Heart left ventricle (tissue), 16 donors: Measurements from ENCODE around the gene ORC3. TPM values are rescaled to one million over a fixed set of nuclear protein-coding genes. Genes with fewer than 3 reads are reported as not detected.

ENCODE experiments used
- ATAC-seq, 4 donors: fragments of 200-7000 bp; cut with Tn5 transposase; one replicate each; pipeline ENCODE4 v1.9.1; 2020 to 2022; ENCODE audit warnings: moderate library complexity in 4 of 4, mild to moderate bottlenecking in 3 of 4, moderate number of reproducible peaks in 1 of 4
- DNase-seq, 5 donors: peaks; one replicate each; pipeline ENCODE4 v3.0.0-alpha.2; 2020
- H3K27ac ChIP-seq, 12 donors: fragments of 200-600 bp; sonication (generic) in 4 of 12; one replicate each; pipeline versions ENCODE4 v1.5.0 to v1.8.0; 2016 to 2022; ENCODE audit warnings: mild to moderate bottlenecking in 2 of 12
- H3K27me3 ChIP-seq, 9 donors: fragments of 200-600 bp; sonication (generic) in 2 of 9; one replicate each; pipeline versions ENCODE4 v1.5.1 to v1.8.0; 2016 to 2022; ENCODE audit warnings: mild to moderate bottlenecking in 3 of 9
- H3K36me3 ChIP-seq, 9 donors: fragments of 200-600 bp; sonication (generic) in 2 of 9; one replicate each; pipeline versions ENCODE4 v1.5.0 to v1.8.0; 2018 to 2022; ENCODE audit warnings: mild to moderate bottlenecking in 2 of 9
- H3K4me1 ChIP-seq, 12 donors: fragments of 200-600 bp; sonication (generic) in 4 of 12; one replicate each; pipeline versions ENCODE4 v1.5.0 to v1.8.0; 2016 to 2022; ENCODE audit warnings: mild to moderate bottlenecking in 3 of 12
- H3K4me3 ChIP-seq, 12 donors: fragments of 200-600 bp; sonication (generic) in 4 of 12; one replicate each; pipeline versions ENCODE4 v1.5.0 to v1.8.0; 2017 to 2022; ENCODE audit warnings: mild to moderate bottlenecking in 9 of 12, moderate library complexity in 4 of 12
- H3K9me3 ChIP-seq, 12 donors: fragments of 200-600 bp; sonication (generic) in 4 of 12; one replicate each; pipeline versions ENCODE4 v1.5.0 to v1.8.0; 2016 to 2022; ENCODE audit warnings: mild to moderate bottlenecking in 1 of 12
- CTCF ChIP-seq, 12 donors: fragments of 200-600 bp; sonication (generic) in 4 of 12; IDR thresholded peaks; one replicate each; pipeline versions ENCODE4 v1.5.0 to v1.8.0; 2018 to 2022; ENCODE audit warnings: antibody characterized with exemption in 12 of 12, mild to moderate bottlenecking in 5 of 12
- POLR2A ChIP-seq, 2 donors: fragments of 450-650 bp; IDR thresholded peaks; one replicate each; pipeline ENCODE4 v1.6.1; 2017; ENCODE audit warnings: antibody characterized with exemption in 2 of 2, mild to moderate bottlenecking in 2 of 2, moderate library complexity in 2 of 2
- intact Hi-C, 10 donors: fragments of 100-400 bp; cut with DNase I; formaldehyde crosslinking; loops; one replicate each; pipeline versions ENCODE4 v1.11.1 to v1.14.2; 2022
- polyA plus RNA-seq, 2 donors: library from polyadenylated mRNA; stranded (reverse); fragments of 200-250 nt; gene quantifications; one replicate each; pipeline ENCODE4 v1.2.3, GENCODE V29; 2013
- total RNA-seq, 9 donors: library from RNA; depleted of rRNA in 2 of 9; stranded (reverse); fragments of >200 nt in 2 of 9; fragmentation: NEBNext Ultra II Directional in 3 of 9; extraction: Animal tissue kit (Norgen Biotek cat#: 25700) in 3 of 9; gene quantifications; one replicate each; pipeline versions ENCODE4 v1.1.0 to v1.2.4, GENCODE V29; 2016 to 2023
- donor health status: ischemic (EF 13 %, LVEDD 7.1; RV severe dilation, severe dysfunction).
- donor health status: healthy with polysubstance abuse.
- donor health status: DM: no; HTN: yes; CAD: no.
- donor health status: DM: no; HTN: no; CAD: no.
- donor health status: ischemic (EF 25% LVEDD 6.9; RV normal size, moderate dysfunction).
- donor health status: ischemic (EF 25% LVEDD 5.7; RV mildly dilated, moderate dysfunction).
- donor health status: healthy.
- donor health status: DM: yes; HTN: yes; CAD: no.
- donor health status: ischemic (EF 35%, LVEDD 5.7; RV mildly dilated, moderate dysfunction).
- donor health status: nonischemic (EF 11% LVEDD 7.7; RV severe dilation, severe dysfunction).
- donor health status: DM: yes; HTN: yes; CAD: no.
- donor health status: PGD.
- donor health status: ischemic (EF 29% LVEDD 5.4; RV normal size, mild dysfunction).
- donor health status: nonischemic (EF 23%, LVEDD 6.1; RV moderate dilation, normal function).

Gene ORC3
- total and polyA plus RNA-seq, 11 donors = 15.2 to 28.6 (median 20.0) TPM

- intact Hi-C loops = loop anchor here in 1 of 10 donors (10.0 kb wide), 1 partner anchor 139 kb away; no protein-coding TSS in a partner anchor
- H3K4me1 ChIP-seq = peaks cover 0 to 18% (median 0%) of the 10 kb centered on the region in 12 donors
- no peak overlapping the region for H3K4me3 ChIP-seq
- no peak for TF ChIP-seq CTCF (IDR thresholded peaks at IDR 0.05)
- no peak for TF ChIP-seq POLR2A (IDR thresholded peaks at IDR 0.05)
- no peaks in the 10 kb centered on the region for H3K27me3 ChIP-seq
- H3K9me3 ChIP-seq = no peaks in the 10 kb centered on the region
- H3K27ac ChIP-seq = no peak overlapping the region
- H3K36me3 ChIP-seq = peaks cover 0 to 59% (median 9%) of the 10 kb centered on the region in 9 donors
- ATAC-seq = no peak
- DNase-seq = no peak
Measured at GRCh38 chr6:87655824-87656223, 65.9 kb downstream of the ORC3 start.

- TF ChIP-seq POLR2A (IDR thresholded peaks at IDR 0.05) = no peak
- no peak for TF ChIP-seq CTCF (IDR thresholded peaks at IDR 0.05)
- no peak overlapping the region for H3K27ac ChIP-seq
- ATAC-seq (no peak), DNase-seq (no peak)
- intact Hi-C loops = loop anchor here in 1 of 10 donors (10.0 kb wide), 1 partner anchor 138 kb away; no protein-coding TSS in a partner anchor
- no peak overlapping the region for H3K4me3 ChIP-seq
- peaks cover 0 to 59% (median 14%) of the 10 kb centered on the region in 9 donors for H3K36me3 ChIP-seq
- no peaks in the 10 kb centered on the region for H3K27me3 ChIP-seq
- no peaks in the 10 kb centered on the region for H3K9me3 ChIP-seq
- peaks cover 0 to 18% (median 0%) of the 10 kb centered on the region in 12 donors for H3K4me1 ChIP-seq
Measured at GRCh38 chr6:87656857-87657256, 66.9 kb downstream of the ORC3 start.

GRCh38 chr6:87658516-87658915, 68.6 kb downstream of the ORC3 start:
- TF ChIP-seq CTCF (IDR thresholded peaks at IDR 0.05) (no peak), POLR2A (IDR thresholded peaks at IDR 0.05) (no peak)
- peak in 2 of 4 donors; percentile 23 to 43 for ATAC-seq
- H3K9me3 ChIP-seq = no peaks in the 10 kb centered on the region
- peaks cover 0 to 23% (median 0%) of the 10 kb centered on the region in 12 donors for H3K4me1 ChIP-seq
- DNase-seq = no peak
- no peak overlapping the region for H3K4me3 ChIP-seq
- H3K36me3 ChIP-seq = peaks cover 0 to 56% (median 20%) of the 10 kb centered on the region in 9 donors
- intact Hi-C loops = loop anchor here in 1 of 10 donors (10.0 kb wide), 1 partner anchor 136 kb away; no protein-coding TSS in a partner anchor
- H3K27me3 ChIP-seq = no peaks in the 10 kb centered on the region
- H3K27ac ChIP-seq = peak overlapping the region in 9 of 12 donors; percentile 9 to 62 (median 42)

- H3K27ac ChIP-seq = peak overlapping the region in 6 of 12 donors; percentile 0 to 51 (median 18)
- H3K4me1 ChIP-seq = peaks cover 0 to 23% (median 0%) of the 10 kb centered on the region in 12 donors
- peaks cover 0 to 58% (median 18%) of the 10 kb centered on the region in 9 donors for H3K36me3 ChIP-seq
- DNase-seq (no peak), ATAC-seq (peak in 3 of 4 donors; percentile 41 to 75 (median 72))
- H3K27me3 ChIP-seq = no peaks in the 10 kb centered on the region
- intact Hi-C loops = loop anchor here in 1 of 10 donors (5.0 kb wide), 1 partner anchor 37 kb away; no protein-coding TSS in a partner anchor
- H3K9me3 ChIP-seq = no peaks in the 10 kb centered on the region
- no peak overlapping the region for H3K4me3 ChIP-seq
- no peak for TF ChIP-seq CTCF (IDR thresholded peaks at IDR 0.05)
- TF ChIP-seq POLR2A (IDR thresholded peaks at IDR 0.05) = no peak
Measured at GRCh38 chr6:87660226-87660911, 70.4 kb downstream of the ORC3 start.
